ENCODE measurements around the gene AUTS2. TPM values are rescaled to one million over a fixed set of nuclear protein-coding genes. Genes with fewer than 3 reads are reported as not detected.

Gene AUTS2
- total RNA-seq, 1 experiment from 2014 or later: 256 TPM

DNA sequence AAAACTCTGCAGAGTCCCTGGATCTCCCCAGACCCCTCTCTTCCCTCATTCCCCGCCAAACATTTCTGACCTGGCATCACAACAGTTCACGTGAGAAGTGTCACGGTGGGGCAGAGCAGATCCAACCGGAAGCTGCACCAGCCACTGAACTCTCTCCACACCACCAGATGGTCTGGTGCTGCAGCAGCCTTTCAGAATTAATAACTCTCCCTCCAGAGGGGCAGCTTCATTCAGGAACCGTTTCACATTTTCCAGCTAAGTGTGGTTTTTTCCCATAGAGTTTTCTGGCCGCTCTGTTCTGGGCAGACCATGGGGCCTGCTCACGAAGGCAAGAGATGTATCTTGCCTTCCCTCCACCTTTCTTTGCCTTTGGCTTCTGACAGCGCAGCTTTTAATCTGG is 1047.0 kb downstream of the AUTS2 start:
- no peaks in the 10 kb centered on the region for H3K27me3 ChIP-seq (ENCODE audit: insufficient read depth, low read length)
- H3T11ph ChIP-seq (ENCODE audit: low read length): no peak overlapping the region
- H3K4ac ChIP-seq (ENCODE audit: low read depth, low read length): no peak overlapping the region
- no peak overlapping the region for H4K91ac ChIP-seq (ENCODE audit: insufficient read length, low read depth, low read length)
- no peak overlapping the region for H3K18ac ChIP-seq (ENCODE audit: insufficient read length, low read depth, low read length)
- H3K36me3 Mint-ChIP-seq (ENCODE audit: insufficient read depth in 1 of 3, low read depth in 3 of 3): peaks cover 0 to 4% (median 2%) of the 10 kb centered on the region in 3 experiments; a peak in 2 of 7 replicates
- H4K20me1 ChIP-seq (ENCODE audit: control insufficient read depth, insufficient read depth, insufficient read length): no peaks in the 10 kb centered on the region
- H3K27me3 Mint-ChIP-seq (ENCODE audit: low read depth): peaks cover 2% of the 10 kb centered on the region
- H2BK5ac ChIP-seq (ENCODE audit: insufficient read length, low read length): no peak overlapping the region
- H3K4me1 ChIP-seq (ENCODE audit: insufficient read depth, low read length): no peaks in the 10 kb centered on the region
- H3K56ac ChIP-seq (ENCODE audit: insufficient read length, low read depth, low read length): no peak overlapping the region
- H3K27ac ChIP-seq (ENCODE audit: insufficient read length, low read depth, low read length): no peak overlapping the region
- H3K79me1 ChIP-seq (ENCODE audit: insufficient read depth, low read depth, low read length, poor library complexity, severe bottlenecking): no peaks in the 10 kb centered on the region
- peaks cover 4 to 7% of the 10 kb centered on the region in 2 experiments for H3K4me1 Mint-ChIP-seq
- no peak overlapping the region for H3K14ac ChIP-seq (ENCODE audit: insufficient read depth, low read length)
- no peaks in the 10 kb centered on the region for H3K79me2 ChIP-seq (ENCODE audit: insufficient read depth, low read length)
- TF ChIP-seq, protein P1, sequence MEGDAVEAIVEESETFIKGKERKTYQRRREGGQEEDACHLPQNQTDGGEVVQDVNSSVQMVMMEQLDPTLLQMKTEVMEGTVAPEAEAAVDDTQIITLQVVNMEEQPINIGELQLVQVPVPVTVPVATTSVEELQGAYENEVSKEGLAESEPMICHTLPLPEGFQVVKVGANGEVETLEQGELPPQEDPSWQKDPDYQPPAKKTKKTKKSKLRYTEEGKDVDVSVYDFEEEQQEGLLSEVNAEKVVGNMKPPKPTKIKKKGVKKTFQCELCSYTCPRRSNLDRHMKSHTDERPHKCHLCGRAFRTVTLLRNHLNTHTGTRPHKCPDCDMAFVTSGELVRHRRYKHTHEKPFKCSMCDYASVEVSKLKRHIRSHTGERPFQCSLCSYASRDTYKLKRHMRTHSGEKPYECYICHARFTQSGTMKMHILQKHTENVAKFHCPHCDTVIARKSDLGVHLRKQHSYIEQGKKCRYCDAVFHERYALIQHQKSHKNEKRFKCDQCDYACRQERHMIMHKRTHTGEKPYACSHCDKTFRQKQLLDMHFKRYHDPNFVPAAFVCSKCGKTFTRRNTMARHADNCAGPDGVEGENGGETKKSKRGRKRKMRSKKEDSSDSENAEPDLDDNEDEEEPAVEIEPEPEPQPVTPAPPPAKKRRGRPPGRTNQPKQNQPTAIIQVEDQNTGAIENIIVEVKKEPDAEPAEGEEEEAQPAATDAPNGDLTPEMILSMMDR (conservative IDR thresholded peaks at IDR 0.05): no peak
- no peak overlapping the region for H2BK15ac ChIP-seq (ENCODE audit: low read depth, low read length)
- no peak overlapping the region for H3K4me2 ChIP-seq (ENCODE audit: insufficient read depth, insufficient read length, low read length)
- no peak overlapping the region for H4K8ac ChIP-seq (replicated peaks; ENCODE audit: insufficient read length, low read depth, low read length)
- no peak for DNase-seq
- no peak overlapping the region for H3K9ac ChIP-seq (ENCODE audit: extremely low read depth, insufficient read length, low read length)
- no peaks in the 10 kb centered on the region; a peak in 1 of 5 replicates for H3K9me3 Mint-ChIP-seq
- H2BK20ac ChIP-seq (ENCODE audit: low read depth, low read length, poor library complexity, severe bottlenecking): no peak overlapping the region
- H2AFZ ChIP-seq (ENCODE audit: low read length): no peak overlapping the region
- H3K23ac ChIP-seq (ENCODE audit: insufficient read length, low read depth, low read length): no peak overlapping the region
- no peaks in the 10 kb centered on the region for H3K9me3 ChIP-seq (ENCODE audit: control insufficient read depth, low read depth, low read length)
- no peak overlapping the region for H2AK5ac ChIP-seq (ENCODE audit: insufficient read length, low read length)
- no peak overlapping the region for H3K4me3 Mint-ChIP-seq
- no CpG with 5 or more reads among the region's 8 CpGs for WGBS (ENCODE audit: extremely low coverage, insufficient read length, low lambda C conversion rate)
- no peak overlapping the region for H2BK120ac ChIP-seq (ENCODE audit: low read depth, low read length, poor library complexity, severe bottlenecking)
- no peak overlapping the region for H2BK12ac ChIP-seq (ENCODE audit: insufficient read length, low read depth, low read length)
- no peak overlapping the region for H3K27ac Mint-ChIP-seq
- no peaks in the 10 kb centered on the region for H3K23me2 ChIP-seq (ENCODE audit: insufficient read length, low read depth, low read length, poor library complexity, severe bottlenecking)
- H4K5ac ChIP-seq (ENCODE audit: insufficient read length, low read depth, low read length): no peak overlapping the region

Measured in H9 (cell line).